HCT116 (cell line): ENCODE results near the gene RNF217.

Source experiments
- CBX3 ChIP-seq: IDR thresholded peaks from 2 replicates; pipeline ENCODE4 v1.6.1; 2012; ENCODE audit warnings: low read depth
- EGR1 ChIP-seq: IDR thresholded peaks from 2 replicates; pipeline ENCODE4 v1.6.1; 2012; ENCODE audit warnings: low read depth
- EZH2 ChIP-seq: fragments of 200-600 bp; sonication (generic); IDR thresholded peaks from 2 replicates; pipeline ENCODE4 v1.6.1; 2017; ENCODE audit warnings: antibody characterized with exemption, mixed run types
- EZH2phosphoT487 ChIP-seq: fragments of 200-600 bp; IDR thresholded peaks from 2 replicates; pipeline ENCODE4 v1.6.1; 2018; ENCODE audit warnings: antibody characterized with exemption, borderline replicate concordance
- POLR2A ChIP-seq: IDR thresholded peaks from 2 replicates; pipeline ENCODE4 v1.7.0; 2011; ENCODE audit warnings: borderline replicate concordance; ENCODE audit not compliant: insufficient read depth, insufficient read length; ENCODE audit errors: extremely low read depth
- POLR2AphosphoS5 ChIP-seq: IDR thresholded peaks from 2 replicates; pipeline ENCODE4 v1.6.1; 2011; ENCODE audit warnings: mild to moderate bottlenecking, low read depth, low read length, moderate library complexity
- RAD21 ChIP-seq: IDR thresholded peaks from 2 replicates; pipeline ENCODE4 v1.6.1; 2012; ENCODE audit warnings: low read depth, mild to moderate bottlenecking
- SP1 ChIP-seq: IDR thresholded peaks from 2 replicates; pipeline ENCODE4 v1.6.1; 2012; ENCODE audit warnings: low read depth
- TCF7L2 ChIP-seq: IDR thresholded peaks from 2 replicates; pipeline ENCODE4 v1.7.0; 2011; ENCODE audit warnings: borderline replicate concordance, inconsistent platforms; ENCODE audit not compliant: insufficient read depth, insufficient read length; ENCODE audit errors: extremely low read depth
- YY1 ChIP-seq: IDR thresholded peaks from 2 replicates; pipeline ENCODE4 v1.6.1; 2011; ENCODE audit warnings: low read length, low read depth, moderate library complexity, mild to moderate bottlenecking; ENCODE audit not compliant: insufficient replicate concordance; ENCODE audit errors: extremely low read depth
- ZNF274 ChIP-seq: fragments of 200-500 bp; sonication (Bioruptor generic); IDR thresholded peaks from 2 replicates; pipeline ENCODE4 v1.6.1; 2014; ENCODE audit warnings: mild to moderate bottlenecking, low read depth, low read length, inconsistent platforms
- TF ChIP-seq, protein P1 (sequence below), 3 experiments: fragments of 200-600 bp in 1 of 3; sonication (generic) in 1 of 3; IDR thresholded peaks in 2 of 3; conservative IDR thresholded peaks in 1 of 3; 2 replicates each; pipeline ENCODE4 v1.5.1; 2012 to 2017; ENCODE audit warnings: low read depth in 2 of 3, low read length in 2 of 3, antibody characterized with exemption in 1 of 3, borderline replicate concordance in 1 of 3, control low read depth in 1 of 3, mild to moderate bottlenecking in 1 of 3, mixed read lengths in 1 of 3, mixed run types in 1 of 3, moderate library complexity in 1 of 3; ENCODE audit not compliant: insufficient read depth in 1 of 3
- TF ChIP-seq, protein P2 (sequence below): IDR thresholded peaks from 2 replicates; pipeline ENCODE4 v1.6.1; 2012

GRCh38 chr6:125063307-125063706 lies 101.1 kb downstream of the RNF217 start:
- TF ChIP-seq EZH2 (no peak), POLR2A (no peak), ZNF274 (no peak), EGR1 (no peak), EZH2phosphoT487 (no peak), YY1 (no peak), CBX3 (no peak), TCF7L2 (no peak), SP1 (no peak), POLR2AphosphoS5 (no peak), RAD21 (no peak)
- TF ChIP-seq, protein P1, sequence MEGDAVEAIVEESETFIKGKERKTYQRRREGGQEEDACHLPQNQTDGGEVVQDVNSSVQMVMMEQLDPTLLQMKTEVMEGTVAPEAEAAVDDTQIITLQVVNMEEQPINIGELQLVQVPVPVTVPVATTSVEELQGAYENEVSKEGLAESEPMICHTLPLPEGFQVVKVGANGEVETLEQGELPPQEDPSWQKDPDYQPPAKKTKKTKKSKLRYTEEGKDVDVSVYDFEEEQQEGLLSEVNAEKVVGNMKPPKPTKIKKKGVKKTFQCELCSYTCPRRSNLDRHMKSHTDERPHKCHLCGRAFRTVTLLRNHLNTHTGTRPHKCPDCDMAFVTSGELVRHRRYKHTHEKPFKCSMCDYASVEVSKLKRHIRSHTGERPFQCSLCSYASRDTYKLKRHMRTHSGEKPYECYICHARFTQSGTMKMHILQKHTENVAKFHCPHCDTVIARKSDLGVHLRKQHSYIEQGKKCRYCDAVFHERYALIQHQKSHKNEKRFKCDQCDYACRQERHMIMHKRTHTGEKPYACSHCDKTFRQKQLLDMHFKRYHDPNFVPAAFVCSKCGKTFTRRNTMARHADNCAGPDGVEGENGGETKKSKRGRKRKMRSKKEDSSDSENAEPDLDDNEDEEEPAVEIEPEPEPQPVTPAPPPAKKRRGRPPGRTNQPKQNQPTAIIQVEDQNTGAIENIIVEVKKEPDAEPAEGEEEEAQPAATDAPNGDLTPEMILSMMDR (IDR thresholded peaks at IDR 0.05 in 2 of 3, conservative IDR thresholded peaks at IDR 0.05 in 1 of 3; ENCODE audit: borderline replicate concordance in 1 of 3, insufficient read depth in 1 of 3, low read depth in 2 of 3, low read length in 2 of 3) = no peak
- TF ChIP-seq, protein P2, sequence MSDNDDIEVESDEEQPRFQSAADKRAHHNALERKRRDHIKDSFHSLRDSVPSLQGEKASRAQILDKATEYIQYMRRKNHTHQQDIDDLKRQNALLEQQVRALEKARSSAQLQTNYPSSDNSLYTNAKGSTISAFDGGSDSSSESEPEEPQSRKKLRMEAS = no peak
